HPDE6-E6E7 (cell line): Measurements from ENCODE around the gene HIPK3.

Source experiments
- DNase-seq: peaks from one replicate; pipeline ENCODE4 v3.0.0; 2011; ENCODE audit warnings: missing footprints; ENCODE audit errors: extremely low spot score

Gene HIPK3

GRCh38 chr11:33390944-33391892 lies 134.0 kb downstream of the HIPK3 start:
- DNase-seq = no peak

DNA sequence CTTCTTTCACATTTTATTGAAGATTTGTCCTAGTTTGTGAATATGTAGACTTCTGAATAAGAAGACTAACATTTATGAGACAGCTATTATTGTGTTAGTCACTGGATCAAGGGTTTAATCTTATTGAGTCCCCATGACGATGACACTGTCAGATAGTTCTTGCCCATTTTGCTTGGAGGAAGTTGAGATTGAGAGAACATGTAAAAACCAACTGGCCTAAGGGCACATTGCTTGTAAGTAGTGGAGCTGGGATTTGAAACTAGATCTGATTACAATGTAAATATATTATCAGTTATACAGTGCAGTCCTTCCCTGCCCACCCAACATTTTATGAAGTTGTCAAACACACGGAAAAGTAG lies 134.7 kb downstream of the HIPK3 start:
- DNase-seq = no peak

GRCh38 chr11:33394431-33395109 lies 137.4 kb downstream of the HIPK3 start:
- no peak for DNase-seq

DNA sequence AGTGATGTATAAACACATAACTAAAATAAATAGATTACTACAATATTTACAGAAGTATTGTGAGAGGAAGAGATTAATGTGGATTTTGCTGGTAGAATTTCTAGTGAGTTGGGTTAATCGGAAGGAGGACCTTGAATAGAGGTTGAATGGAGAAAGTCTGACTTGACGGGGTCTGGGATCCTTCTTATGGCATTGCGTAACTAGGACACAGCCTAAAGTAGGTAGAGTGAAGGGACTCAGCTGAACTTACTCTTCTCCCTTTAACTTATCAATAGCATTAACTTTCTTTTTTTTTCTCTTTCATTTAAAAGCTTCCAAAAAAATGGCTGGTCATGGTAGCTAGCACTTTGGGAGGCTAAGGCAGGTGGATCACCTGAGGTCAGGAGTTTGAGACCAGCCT lies 139.2 kb downstream of the HIPK3 start:
- no peak for DNase-seq

GRCh38 chr11:33399421-33399820 lies 142.2 kb downstream of the HIPK3 start:
- DNase-seq = no peak

DNA sequence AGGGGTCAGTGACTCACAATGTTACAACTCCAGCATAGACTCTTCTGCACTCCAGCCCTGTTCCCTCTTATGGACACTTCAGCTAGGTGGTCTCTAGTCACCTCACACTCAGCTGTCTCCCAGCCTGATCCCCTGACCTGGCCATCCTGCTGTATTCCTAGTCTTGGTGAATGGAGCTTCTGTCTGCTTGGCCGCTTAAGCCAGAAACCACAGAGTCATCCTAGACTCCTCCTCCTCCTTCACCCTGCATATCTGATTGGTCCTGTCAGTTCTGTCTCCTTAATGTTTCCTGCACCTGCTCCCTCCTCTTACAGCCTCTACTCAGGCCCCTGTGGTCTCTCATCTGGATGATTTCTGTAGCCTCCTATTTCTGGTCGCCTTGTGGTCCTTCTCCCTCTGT lies 144.9 kb downstream of the HIPK3 start:
- no peak for DNase-seq

GRCh38 chr11:33403344-33403743 lies 146.2 kb downstream of the HIPK3 start:
- no peak for DNase-seq

DNA sequence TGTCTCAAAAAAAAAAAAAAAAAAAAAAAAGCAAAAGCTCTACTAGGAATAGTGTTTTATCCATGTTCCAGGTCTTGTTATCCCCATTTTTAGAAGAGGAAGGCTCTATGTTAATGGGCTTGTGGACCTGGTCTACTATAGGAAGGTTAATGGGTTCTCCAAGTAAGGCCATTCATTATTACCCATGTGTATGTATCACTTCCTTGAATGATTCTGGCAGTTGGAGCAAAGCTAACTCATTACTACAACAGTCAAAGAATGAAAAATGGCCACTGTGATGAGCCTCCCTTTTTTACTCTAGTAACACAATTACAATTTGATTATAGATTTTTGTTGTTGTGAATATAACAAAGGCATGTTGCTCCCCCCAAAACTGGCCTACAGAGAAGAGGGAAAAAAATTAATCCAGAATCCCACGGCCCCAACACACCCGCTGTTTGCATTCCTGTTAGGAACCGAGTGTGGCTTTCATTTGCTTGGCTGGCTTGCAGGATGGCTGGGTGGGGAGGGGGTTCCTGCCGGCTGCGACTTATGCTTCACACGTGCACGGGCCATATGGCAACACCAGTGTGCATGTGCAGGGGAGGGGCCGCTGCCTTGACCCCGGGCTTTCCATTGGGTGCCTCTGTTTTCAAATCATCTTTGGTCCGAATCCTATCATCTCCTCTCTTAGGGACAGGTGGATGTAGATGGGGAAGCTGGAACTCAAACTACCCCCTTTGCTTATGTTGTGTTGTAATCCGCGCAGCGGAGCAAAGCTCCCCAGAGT lies 148.8 kb downstream of the HIPK3 start:
- no peak for DNase-seq
